Measurements from ENCODE around the gene MDH2.
"Not testable (repeated sequence)": the region's sequence is repeated elsewhere in the genome, so short reads cannot be mapped to it uniquely, and the experiment has no call there.

- TF ChIP-seq POLR2A, CTCF (IDR thresholded peaks at IDR 0.05): not testable (repeated sequence)
These were observed 54.0 kb downstream of the MDH2 start for GRCh38 chr7:76101693-76102437.
